Psoas muscle (tissue), 8 donors: ENCODE data around the gene MAL. TPM values are rescaled to one million over a fixed set of nuclear protein-coding genes. Genes with fewer than 3 reads are reported as not detected.

ENCODE experiments used
- ATAC-seq, 4 donors: fragments of 200-7000 bp; cut with Tn5 transposase; one replicate each; pipeline ENCODE4 v1.9.1; 2020; ENCODE audit warnings: moderate library complexity in 3 of 4, mild to moderate bottlenecking in 2 of 4
- DNase-seq, 2 donors: peaks; one replicate each; pipeline ENCODE4 v3.0.0-alpha.2; 2020
- H3K27ac ChIP-seq: fragments of 200-600 bp; one replicate; pipeline ENCODE4 v1.8.0; 2022
- H3K27me3 ChIP-seq, 3 donors: fragments of 200-600 bp in 1 of 3; one replicate each; pipeline versions ENCODE4 v1.6.1 to v1.8.0; 2013 to 2022; ENCODE audit warnings: low read length in 2 of 3, mild to moderate bottlenecking in 2 of 3, moderate library complexity in 1 of 3; ENCODE audit not compliant: insufficient read depth in 3 of 3
- H3K36me3 ChIP-seq, 2 donors: fragments of 200-600 bp in 1 of 2; one replicate each; pipeline versions ENCODE4 v1.6.1 to v1.8.0; 2013 to 2022; ENCODE audit warnings: low read depth in 1 of 2, mild to moderate bottlenecking in 1 of 2, moderate library complexity in 1 of 2; ENCODE audit not compliant: insufficient read depth in 1 of 2
- H3K4me1 ChIP-seq: fragments of 200-600 bp; one replicate; pipeline ENCODE4 v1.8.0; 2022
- H3K4me3 ChIP-seq: fragments of 200-600 bp; one replicate; pipeline ENCODE4 v1.8.0; 2022; ENCODE audit warnings: mild to moderate bottlenecking
- H3K9me3 ChIP-seq: fragments of 200-600 bp; one replicate; pipeline ENCODE4 v1.8.0; 2022
- CTCF ChIP-seq: fragments of 200-600 bp; IDR thresholded peaks from one replicate; pipeline ENCODE4 v1.8.0; 2022; ENCODE audit warnings: antibody characterized with exemption
- WGBS, 3 donors: extraction: QIAGEN DNeasy Blood & Tissue Kit; methylation state at CpG; one replicate each; pipeline versions ENCODE4 v1.1.6 to v1.1.7; 2013; 5-methylcytosine and 5-hydroxymethylcytosine counted together
- intact Hi-C, 2 donors: fragments of 100-400 bp; cut with DNase I; formaldehyde crosslinking; loops; one replicate each; pipeline versions ENCODE4 v1.11.0 to v1.14.2; 2022
- polyA plus RNA-seq, 3 donors: library from polyadenylated mRNA; stranded (reverse); fragments of 200-250 nt; gene quantifications; one replicate each; pipeline ENCODE4 v1.2.3, GENCODE V29; 2013
- total RNA-seq, 4 donors: library from RNA; stranded (reverse); fragmentation: NEBNext Ultra II Directional in 2 of 4; extraction: Animal tissue kit (Norgen Biotek cat#: 25700) in 2 of 4; gene quantifications; one replicate each; pipeline versions ENCODE4 v1.2.1 to v1.2.4, GENCODE V29; 2021 to 2023
- donor health status: healthy with polysubstance abuse.
- donor health status: DM: no; HTN: no; CAD: no; lungs with moderate emphysema.
- donor health status: Bipolar disorder and iron deficiency.
- donor health status: healthy.
- donor health status: DM: yes; HTN: yes; CAD: no.
- donor health status: DM: no; HTN: no; CAD: no.
- donor health status: DM: no; HTN: no; CAD: no.
- donor health status: DM: yes; HTN: yes; CAD: no.

The MAL gene
- total and polyA plus RNA-seq, 7 donors = 0.53 to 1.5 (median 0.93) TPM; not detected in 1

DNA sequence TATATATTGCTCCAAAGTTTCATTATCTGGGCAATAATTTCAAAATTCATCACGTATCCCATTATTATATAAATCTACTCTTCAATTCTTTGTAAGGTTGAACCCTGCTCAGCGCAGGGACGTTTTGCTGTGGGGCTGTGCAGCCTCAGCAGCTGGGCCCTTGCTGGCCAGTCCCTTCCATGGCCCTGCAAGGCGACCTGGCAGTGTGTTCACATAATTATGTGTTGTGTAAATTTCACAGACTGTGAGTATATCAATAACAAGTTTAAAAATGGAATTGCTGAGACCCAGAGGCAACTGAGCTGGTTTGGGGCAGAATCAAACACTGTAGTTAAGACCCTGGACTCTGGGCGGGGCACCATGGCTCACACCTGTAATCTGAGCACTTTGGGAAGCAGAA, 16.1 kb upstream of the MAL start:
- H3K4me3 ChIP-seq = no peak overlapping the region
- TF ChIP-seq CTCF = no peak
- 87 to 95% (median 93%) methylated on average over 5 of the region's 5 CpGs for WGBS, 3 donors
- H3K27me3 ChIP-seq = peaks cover 0 to 1% (median 0%) of the 10 kb centered on the region in 3 donors
- no peaks in the 10 kb centered on the region for H3K36me3 ChIP-seq
- intact Hi-C loops = no loop called here
- ATAC-seq (no peak), DNase-seq (peak in 1 of 2 donors; percentile 31)
- no peaks in the 10 kb centered on the region for H3K9me3 ChIP-seq
- no peaks in the 10 kb centered on the region for H3K4me1 ChIP-seq
- H3K27ac ChIP-seq = no peak overlapping the region

DNA sequence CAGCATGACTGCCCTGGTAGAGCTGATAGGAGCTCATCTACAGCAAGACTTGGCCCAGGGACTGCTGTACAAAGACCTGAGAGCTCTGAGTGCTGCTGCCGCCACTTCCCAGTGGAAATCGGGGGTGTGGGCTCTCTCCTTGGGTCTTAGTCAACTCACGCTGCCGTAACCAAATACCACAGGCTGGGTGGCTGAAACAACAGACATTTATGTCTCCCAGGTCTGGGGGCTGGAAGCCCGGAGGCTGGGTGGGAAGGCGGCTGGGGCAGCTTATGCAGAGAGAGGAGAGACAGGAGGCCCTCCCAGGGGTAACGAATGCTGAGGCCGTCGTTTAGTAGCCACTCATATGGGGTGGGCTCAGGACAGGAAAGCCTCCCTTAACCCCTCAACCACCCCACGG, 15.4 kb upstream of the MAL start:
- no peaks in the 10 kb centered on the region for H3K9me3 ChIP-seq
- ATAC-seq (no peak), DNase-seq (peak in 1 of 2 donors; percentile 12)
- no peaks in the 10 kb centered on the region for H3K36me3 ChIP-seq
- no peak overlapping the region for H3K27ac ChIP-seq
- TF ChIP-seq CTCF = no peak
- H3K27me3 ChIP-seq = peaks cover 0 to 1% (median 0%) of the 10 kb centered on the region in 3 donors
- 69 to 77% (median 71%) methylated on average over 10 of the region's 10 CpGs for WGBS, 3 donors
- no peaks in the 10 kb centered on the region for H3K4me1 ChIP-seq
- intact Hi-C loops = no loop called here
- H3K4me3 ChIP-seq = no peak overlapping the region

DNA sequence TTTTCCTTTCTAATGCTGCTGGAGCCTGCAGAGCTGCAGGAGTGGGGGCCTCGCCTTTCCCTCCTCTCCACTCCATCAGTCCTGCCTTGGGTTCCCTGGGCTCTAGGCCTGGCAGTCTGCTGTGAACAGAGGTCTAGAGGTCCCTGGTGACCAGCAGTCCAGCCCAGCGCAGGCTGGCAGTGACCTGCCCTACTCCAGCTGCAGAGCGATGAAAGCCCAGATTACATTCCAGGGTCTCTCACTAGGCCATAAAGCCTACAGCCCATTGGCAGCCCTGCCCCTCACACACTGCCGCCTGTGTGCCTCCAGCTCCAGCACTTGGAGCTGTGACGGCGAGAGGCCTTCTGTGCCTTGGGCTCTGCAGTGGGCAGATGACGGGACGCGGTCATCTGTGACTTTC, 14.8 kb upstream of the MAL start:
- no peak for TF ChIP-seq CTCF
- H3K36me3 ChIP-seq = no peaks in the 10 kb centered on the region
- no peaks in the 10 kb centered on the region for H3K4me1 ChIP-seq
- no peak overlapping the region for H3K4me3 ChIP-seq
- intact Hi-C loops = no loop called here
- 66 to 82% (median 67%) methylated on average over 9 of the region's 9 CpGs for WGBS, 3 donors
- no peak overlapping the region for H3K27ac ChIP-seq
- no peaks in the 10 kb centered on the region for H3K9me3 ChIP-seq
- ATAC-seq (no peak), DNase-seq (peak in 1 of 2 donors; percentile 20)
- peaks cover 0 to 1% (median 0%) of the 10 kb centered on the region in 3 donors for H3K27me3 ChIP-seq

DNA sequence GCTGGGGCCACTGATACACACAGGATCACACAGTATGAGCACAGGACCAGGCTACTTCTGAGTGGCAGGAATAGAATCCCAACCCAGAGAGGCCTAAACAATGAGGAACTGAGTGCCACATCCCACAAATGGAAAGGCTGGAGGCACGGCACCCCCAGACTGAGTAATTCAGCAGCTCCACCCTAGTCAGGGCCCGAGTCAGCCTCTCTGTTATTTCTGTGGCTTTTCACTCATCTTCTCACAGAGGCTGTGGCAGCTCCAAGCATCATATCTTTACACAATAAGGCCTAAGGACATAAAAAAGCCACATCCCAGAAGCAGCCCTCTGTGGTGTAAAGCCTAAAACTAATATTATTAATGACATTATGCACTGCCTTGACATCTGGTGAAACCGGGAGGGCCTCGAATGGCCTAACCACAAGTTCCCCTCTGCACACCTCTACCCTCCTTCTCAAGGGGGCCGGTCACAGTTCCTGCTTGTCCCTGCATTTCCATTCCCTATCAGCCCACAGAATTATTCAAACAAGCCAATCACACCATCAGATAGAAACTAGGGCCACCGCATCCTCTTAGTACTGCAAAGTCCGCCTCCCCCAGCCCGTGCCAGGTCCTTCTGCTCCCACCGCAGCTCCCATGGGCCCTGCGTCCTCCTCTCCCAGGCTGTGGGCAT, 12.5 kb upstream of the MAL start:
- TF ChIP-seq CTCF = no peak
- ATAC-seq (no peak), DNase-seq (peak in 1 of 2 donors; percentile 2)
- no peaks in the 10 kb centered on the region for H3K4me1 ChIP-seq
- WGBS, 3 donors = 87 to 92% (median 91%) methylated on average over 10 of the region's 10 CpGs
- no peak overlapping the region for H3K4me3 ChIP-seq
- intact Hi-C loops = no loop called here
- H3K36me3 ChIP-seq = no peaks in the 10 kb centered on the region
- peaks cover 0 to 1% (median 0%) of the 10 kb centered on the region in 3 donors for H3K27me3 ChIP-seq
- H3K9me3 ChIP-seq = no peaks in the 10 kb centered on the region
- no peak overlapping the region for H3K27ac ChIP-seq

GRCh38 chr2:95013726-95014125, 11.8 kb upstream of the MAL start:
- intact Hi-C loops = no loop called here
- H3K27ac ChIP-seq = no peak overlapping the region
- no peaks in the 10 kb centered on the region for H3K4me1 ChIP-seq
- DNase-seq (peak in 1 of 2 donors; percentile 14), ATAC-seq (no peak)
- 82 to 90% (median 87%) methylated on average over 6 of the region's 6 CpGs for WGBS, 3 donors
- TF ChIP-seq CTCF = no peak
- H3K9me3 ChIP-seq = no peaks in the 10 kb centered on the region
- H3K36me3 ChIP-seq = no peaks in the 10 kb centered on the region
- H3K4me3 ChIP-seq = no peak overlapping the region
- peaks cover 0 to 1% (median 0%) of the 10 kb centered on the region in 3 donors for H3K27me3 ChIP-seq
